HepG2 (cell line): ENCODE results near the gene RIC3. TPM values are rescaled to one million over a fixed set of nuclear protein-coding genes. Genes with fewer than 3 reads are reported as not detected.
"Not testable (repeated sequence)": the region's sequence is repeated elsewhere in the genome, so short reads cannot be mapped to it uniquely, and the experiment has no call there.

ENCODE experiments used
- ATAC-seq: fragments of 200-7000 bp; cut with Tn5 transposase; 3 replicates; pipeline ENCODE4 v1.9.1; 2020; ENCODE audit warnings: mild to moderate bottlenecking, moderate library complexity
- BruUV-seq: library from RNA; stranded (reverse); fragments of 400-500 nt; replicated peaks from 2 replicates; lab custom pipeline; 2021; lab: Mats Ljungman, UMichigan
- CTCF ChIA-PET: fragments of 300-600 bp; formaldehyde crosslinking; extraction: SDS; loops from one replicate; lab custom pipeline; 2021; ENCODE audit warnings: low total read pairs, inconsistent platforms, low intra/inter-chr PET ratio; lab: Yijun Ruan, JAX
- POLR2A ChIA-PET: fragments of 350-600 bp; sonication (Branson Sonifier 250); formaldehyde crosslinking; loops from one replicate; lab custom pipeline; 2020; ENCODE audit warnings: antibody characterized with exemption, inconsistent platforms; lab: Yijun Ruan, JAX
- DNase-seq: peaks from one replicate; pipeline ENCODE4 v3.0.0-alpha.2; 2015; ENCODE audit warnings: low spot score
- FAIRE-seq: peaks from 3 replicates; lab custom pipeline; 2011; peaks lifted over from hg19 to GRCh38; lab: Jason Lieb, UNC
- H2AFZ ChIP-seq: one replicate; pipeline ENCODE4 v1.6.1; 2011; ENCODE audit warnings: low read length, inconsistent platforms
- H3K27ac ChIP-seq: fragments of 300-600 bp; 3 replicates; pipeline ENCODE4 v1.8.0; 2011; ENCODE audit warnings: mixed run types, mild to moderate bottlenecking, mixed read lengths, low read length, inconsistent platforms; ENCODE audit not compliant: insufficient read depth; ENCODE audit errors: extremely low read length
- H3K27me3 ChIP-seq, 2 experiments: fragments of 200-600 bp in 1 of 2; 2 replicates in 1 of 2; 3 replicates in 1 of 2; pipeline versions ENCODE4 v1.6.0 to v1.8.0; 2011; ENCODE audit warnings: low read length in 2 of 2, mild to moderate bottlenecking in 2 of 2, moderate library complexity in 2 of 2, inconsistent platforms in 1 of 2; ENCODE audit not compliant: insufficient read depth in 2 of 2, control insufficient read depth in 1 of 2
- H3K36me3 ChIP-seq, 2 experiments: fragments of 200-600 bp in 1 of 2; replicated peaks in 1 of 2; 2 replicates in 1 of 2; 3 replicates in 1 of 2; pipeline versions ENCODE4 v1.5.1 to v1.8.0; 2011; ENCODE audit warnings: low read length in 2 of 2, inconsistent platforms in 1 of 2; ENCODE audit not compliant: insufficient read depth in 2 of 2, control insufficient read depth in 1 of 2
- H3K4me1 ChIP-seq: 2 replicates; pipeline ENCODE4 v1.5.1; 2012; ENCODE audit warnings: low read length, inconsistent platforms; ENCODE audit not compliant: insufficient read depth
- H3K4me2 ChIP-seq: 2 replicates; pipeline ENCODE4 v1.6.0; 2011; ENCODE audit warnings: low read depth, low read length, inconsistent platforms
- H3K4me3 ChIP-seq, 3 experiments: fragments of 200-600 bp in 1 of 3; sonication (generic), shearing (Covaris generic) in 1 of 3; replicated peaks in 1 of 3; 2 replicates each; pipeline ENCODE4 v1.5.1; 2011 to 2016; ENCODE audit warnings: low read length in 3 of 3, inconsistent platforms in 2 of 3, low read depth in 2 of 3, mild to moderate bottlenecking in 2 of 3, control low read depth in 1 of 3, mixed read lengths in 1 of 3; ENCODE audit not compliant: insufficient read depth in 1 of 3
- H3K79me2 ChIP-seq: one replicate; pipeline ENCODE4 v1.6.1; 2011; ENCODE audit warnings: low read length, inconsistent platforms; ENCODE audit not compliant: insufficient read depth
- H3K9ac ChIP-seq: 2 replicates; pipeline ENCODE4 v1.6.0; 2011; ENCODE audit warnings: mild to moderate bottlenecking, low read depth, low read length, inconsistent platforms; ENCODE audit not compliant: insufficient read depth
- H3K9me3 ChIP-seq: 2 replicates; pipeline ENCODE4 v1.5.1; 2012; ENCODE audit warnings: mild to moderate bottlenecking, low read length
- H4K20me1 ChIP-seq: 2 replicates; pipeline ENCODE4 v1.6.0; 2011; ENCODE audit warnings: inconsistent platforms, mild to moderate bottlenecking, low read length, moderate library complexity; ENCODE audit not compliant: insufficient read depth
- DMAP1 ChIP-seq: IDR thresholded peaks from 2 replicates; pipeline ENCODE4 v1.6.1; 2016
- FOXA1 ChIP-seq, 2 experiments: fragments of 450-650 bp in 1 of 2; sonication (generic) in 1 of 2; formaldehyde crosslinking in 1 of 2; IDR thresholded peaks; 2 replicates each; pipeline versions ENCODE4 v1.4.0 to v1.6.1; 2016 to 2020; ENCODE audit warnings: missing genetic modification reagents in 1 of 2
- GTF3A ChIP-seq: sonication (generic); formaldehyde crosslinking; conservative IDR thresholded peaks from 2 replicates; pipeline ENCODE4 v1.4.0; 2020; ENCODE audit warnings: mild to moderate bottlenecking, missing genetic modification reagents
- MTA1 ChIP-seq: sonication (generic); formaldehyde crosslinking; IDR thresholded peaks from 2 replicates; pipeline ENCODE4 v1.4.0; 2020; ENCODE audit warnings: missing genetic modification reagents, mild to moderate bottlenecking, borderline replicate concordance
- ZNF784 ChIP-seq: sonication (generic); formaldehyde crosslinking; IDR thresholded peaks from 2 replicates; pipeline ENCODE4 v1.5.1; 2020; ENCODE audit warnings: missing genetic modification reagents, mild to moderate bottlenecking, borderline replicate concordance
- ZNF850 ChIP-seq: sonication (generic); formaldehyde crosslinking; conservative IDR thresholded peaks from 2 replicates; pipeline ENCODE4 v1.9.0; 2021; ENCODE audit warnings: mild to moderate bottlenecking, missing genetic modification reagents
- WGBS: methylation state at CpG from one replicate; pipeline ENCODE4 v1.1.6; 2017; ENCODE audit warnings: low lambda C conversion rate; 5-methylcytosine and 5-hydroxymethylcytosine counted together
- in situ Hi-C: cut with HindIII; loops from 2 replicates; pipeline ENCODE4 v1.10.0; 2017; ENCODE audit warnings: low pct_unique_long_range_greater_than_20kb; ENCODE audit not compliant: extremely low pct_ligation_motif_present
- intact Hi-C: fragments of 100-400 bp; cut with micrococcal nuclease; formaldehyde crosslinking; loops from one replicate; pipeline ENCODE4 v1.10.0; 2022; ENCODE audit not compliant: unreplicated experiment
- polyA plus RNA-seq, 8 experiments: library from polyadenylated mRNA; depleted of rRNA in 3 of 8; stranded (reverse) in 7 of 8; unstranded in 1 of 8; fragments of >200 nt; fragmentation: Illumina TruSeq in 4 of 8; extraction: Trizol in 4 of 8; gene quantifications; 2 replicates each; pipeline versions ENCODE4 v1.2.1 to v1.2.3, GENCODE V29; 2011 to 2016; ENCODE audit warnings: low read depth in 4 of 8, missing spikeins in 1 of 8, mixed read lengths in 1 of 8; ENCODE audit not compliant: insufficient read depth in 1 of 8
- total RNA-seq, 5 experiments: library from RNA; depleted of rRNA; stranded (reverse); fragments of >200 nt; fragmentation: Illumina TruSeq; extraction: Trizol; gene quantifications; 2 replicates each; pipeline ENCODE4 v1.2.3, GENCODE V29; 2016; ENCODE audit warnings: low read depth in 1 of 5

The RIC3 gene
- total and polyA plus RNA-seq, 2 of the 13 experiments (the other 11 are each of a cell fraction or from before 2014, with no cell fraction given): not detected

GRCh38 chr11:8164746-8165145 lies 4.1 kb downstream of the RIC3 start (continued):
- no peak for TF ChIP-seq ZNF784 (CRISPR knock-in tag)
- TF ChIP-seq FOXA1 (IDR thresholded peaks at IDR 0.05): no peak
- no peak for TF ChIP-seq FOXA1 (CRISPR knock-in tag; IDR thresholded peaks at IDR 0.05)
- TF ChIP-seq DMAP1 (CRISPR knock-in tag): no peak
- no peak for TF ChIP-seq GTF3A (CRISPR knock-in tag)
- no peak for TF ChIP-seq MTA1 (CRISPR knock-in tag)
- no peak for TF ChIP-seq ZNF850 (CRISPR knock-in tag)

GRCh38 chr11:8161627-8162304 lies 7.1 kb downstream of the RIC3 start:
- H3K9me3 ChIP-seq, CTCF ChIA-PET, POLR2A ChIA-PET, H3K27ac ChIP-seq, FAIRE-seq, intact Hi-C loops, H2AFZ ChIP-seq, ATAC-seq, H3K27me3 ChIP-seq, H3K4me1 ChIP-seq, H3K36me3 ChIP-seq, H4K20me1 ChIP-seq, BruUV-seq, H3K4me3 ChIP-seq, H3K79me2 ChIP-seq, DNase-seq, in situ Hi-C loops, H3K9ac ChIP-seq, H3K4me2 ChIP-seq: not testable (repeated sequence)
- 45% methylated on average over 12 of the region's 13 CpGs for WGBS
